GM13976 (cell line): ENCODE results near the gene SLC6A12.
"Not testable (repeated sequence)": the region's sequence is repeated elsewhere in the genome, so short reads cannot be mapped to it uniquely, and the experiment has no call there.

Source experiments
- DNase-seq: peaks from one replicate; pipeline ENCODE4 v3.0.0; 2012; ENCODE audit warnings: low spot score
- in situ Hi-C: fragments of 300-500 bp; cut with MboI; formaldehyde crosslinking; loops from one replicate; pipeline ENCODE4 v1.12.0; 2022; ENCODE audit warnings: low sequenced_read_pairs, mixed read lengths, inconsistent platforms; ENCODE audit not compliant: unreplicated experiment
- TF ChIP-seq, protein P1 (sequence below): IDR thresholded peaks from 2 replicates; pipeline ENCODE4 v1.5.1; 2012; ENCODE audit warnings: borderline replicate concordance, mild to moderate bottlenecking; ENCODE audit not compliant: insufficient read depth; ENCODE audit errors: extremely low read depth, missing control alignments, control extremely low read depth

The SLC6A12 gene

DNA sequence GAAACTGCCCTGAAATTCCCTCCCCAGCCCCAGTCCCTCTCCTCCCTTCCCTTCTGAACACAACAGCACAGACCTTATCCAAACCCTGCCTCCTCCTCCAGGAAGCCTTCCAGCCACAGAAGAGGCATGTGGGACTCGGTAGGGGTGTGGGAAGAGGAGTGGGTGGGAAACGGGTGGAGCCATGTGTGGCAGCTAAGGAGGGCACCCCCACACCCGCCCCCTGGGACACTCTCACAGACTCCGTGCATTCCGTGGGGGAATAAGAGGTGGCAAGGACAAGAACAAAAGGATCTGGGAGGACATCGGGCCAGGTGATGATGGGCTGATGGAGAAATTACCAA is 24.4 kb downstream of the SLC6A12 start:
- TF ChIP-seq, protein P1, sequence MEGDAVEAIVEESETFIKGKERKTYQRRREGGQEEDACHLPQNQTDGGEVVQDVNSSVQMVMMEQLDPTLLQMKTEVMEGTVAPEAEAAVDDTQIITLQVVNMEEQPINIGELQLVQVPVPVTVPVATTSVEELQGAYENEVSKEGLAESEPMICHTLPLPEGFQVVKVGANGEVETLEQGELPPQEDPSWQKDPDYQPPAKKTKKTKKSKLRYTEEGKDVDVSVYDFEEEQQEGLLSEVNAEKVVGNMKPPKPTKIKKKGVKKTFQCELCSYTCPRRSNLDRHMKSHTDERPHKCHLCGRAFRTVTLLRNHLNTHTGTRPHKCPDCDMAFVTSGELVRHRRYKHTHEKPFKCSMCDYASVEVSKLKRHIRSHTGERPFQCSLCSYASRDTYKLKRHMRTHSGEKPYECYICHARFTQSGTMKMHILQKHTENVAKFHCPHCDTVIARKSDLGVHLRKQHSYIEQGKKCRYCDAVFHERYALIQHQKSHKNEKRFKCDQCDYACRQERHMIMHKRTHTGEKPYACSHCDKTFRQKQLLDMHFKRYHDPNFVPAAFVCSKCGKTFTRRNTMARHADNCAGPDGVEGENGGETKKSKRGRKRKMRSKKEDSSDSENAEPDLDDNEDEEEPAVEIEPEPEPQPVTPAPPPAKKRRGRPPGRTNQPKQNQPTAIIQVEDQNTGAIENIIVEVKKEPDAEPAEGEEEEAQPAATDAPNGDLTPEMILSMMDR: no peak
- no peak for DNase-seq
- in situ Hi-C loops: no loop called here

DNA sequence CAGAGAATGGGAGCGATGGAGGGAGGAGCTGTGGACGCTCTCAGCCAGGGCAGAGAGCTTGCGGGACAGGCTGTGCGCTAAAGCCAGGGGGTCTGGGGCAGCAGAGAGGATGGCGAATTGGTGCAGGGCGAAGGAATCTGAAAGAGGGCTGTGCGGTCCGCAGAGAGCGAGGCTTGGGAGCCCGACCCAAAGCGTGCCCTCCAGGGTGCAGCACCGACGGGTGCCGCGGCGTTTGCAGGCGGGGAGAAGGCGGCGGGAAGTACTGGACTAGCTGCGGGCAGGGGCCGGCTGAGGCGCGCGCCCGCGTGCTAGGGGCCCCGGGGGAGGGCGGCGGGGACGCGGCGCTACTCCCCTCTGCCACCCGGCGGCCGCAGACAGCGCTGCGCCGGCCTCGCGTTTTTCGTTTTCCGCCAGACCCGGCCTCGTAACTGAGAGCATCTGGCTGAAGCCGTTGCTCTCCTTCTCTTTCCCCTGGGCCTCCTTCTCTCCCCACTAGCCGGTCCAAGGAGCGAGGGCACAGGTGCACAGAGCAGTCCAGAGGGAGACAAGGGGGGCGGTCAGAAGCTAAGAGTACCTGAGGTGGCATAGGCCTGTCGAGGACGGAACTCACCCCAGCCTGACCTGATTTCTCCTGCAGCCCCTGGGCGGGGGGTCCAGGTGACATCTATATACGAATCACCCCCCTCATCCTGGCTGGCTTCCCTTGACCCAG is 24.9 kb downstream of the SLC6A12 start:
- TF ChIP-seq, protein P1: peak; percentile 61
- DNase-seq: peak; percentile 86
- in situ Hi-C loops: no loop called here

DNA sequence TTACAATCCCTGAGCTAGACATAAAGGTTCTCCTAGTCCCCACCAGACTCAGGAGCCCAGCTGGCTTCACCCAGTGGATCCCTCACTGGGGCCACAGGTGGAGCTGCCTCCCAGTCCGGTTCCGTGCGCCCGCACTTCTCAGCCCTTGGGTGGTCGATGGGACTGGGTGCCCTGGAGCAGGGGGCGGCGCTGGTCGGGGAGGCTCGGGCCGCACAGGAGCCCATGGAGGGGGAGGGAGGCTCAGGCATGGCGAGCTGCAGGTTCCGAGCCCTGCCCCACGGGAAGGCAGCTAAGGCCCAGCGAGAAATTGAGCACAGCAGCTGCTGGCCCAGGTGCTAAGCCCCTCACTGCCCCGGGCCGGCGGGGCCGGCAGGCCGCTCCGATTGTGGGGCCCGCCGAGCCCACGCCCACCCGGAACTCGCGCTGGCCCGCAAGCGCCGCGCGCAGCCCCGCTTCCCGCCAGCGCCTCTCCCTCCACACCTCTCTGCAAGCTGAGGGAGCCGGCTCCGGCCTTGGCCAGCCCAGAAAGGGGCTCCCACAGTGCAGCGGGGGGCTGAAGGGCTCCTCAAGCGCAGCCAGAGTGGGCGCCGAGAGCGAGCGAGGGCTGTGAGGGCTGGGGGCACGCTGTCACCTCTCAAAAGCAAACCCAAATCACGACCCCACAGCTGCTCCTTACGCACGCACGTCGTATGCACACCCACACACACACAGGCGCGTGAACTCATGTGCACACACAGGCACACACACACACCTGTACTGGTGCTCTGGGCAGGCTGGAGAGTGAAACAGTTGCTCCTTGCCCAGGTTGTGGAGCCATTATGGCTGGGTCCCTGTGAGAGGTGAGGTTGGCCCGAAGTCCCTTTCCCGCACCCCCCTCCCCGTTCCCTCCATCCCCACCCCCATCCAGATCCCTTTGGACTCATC is 25.7 kb downstream of the SLC6A12 start:
- DNase-seq, in situ Hi-C loops: not testable (repeated sequence)

DNA sequence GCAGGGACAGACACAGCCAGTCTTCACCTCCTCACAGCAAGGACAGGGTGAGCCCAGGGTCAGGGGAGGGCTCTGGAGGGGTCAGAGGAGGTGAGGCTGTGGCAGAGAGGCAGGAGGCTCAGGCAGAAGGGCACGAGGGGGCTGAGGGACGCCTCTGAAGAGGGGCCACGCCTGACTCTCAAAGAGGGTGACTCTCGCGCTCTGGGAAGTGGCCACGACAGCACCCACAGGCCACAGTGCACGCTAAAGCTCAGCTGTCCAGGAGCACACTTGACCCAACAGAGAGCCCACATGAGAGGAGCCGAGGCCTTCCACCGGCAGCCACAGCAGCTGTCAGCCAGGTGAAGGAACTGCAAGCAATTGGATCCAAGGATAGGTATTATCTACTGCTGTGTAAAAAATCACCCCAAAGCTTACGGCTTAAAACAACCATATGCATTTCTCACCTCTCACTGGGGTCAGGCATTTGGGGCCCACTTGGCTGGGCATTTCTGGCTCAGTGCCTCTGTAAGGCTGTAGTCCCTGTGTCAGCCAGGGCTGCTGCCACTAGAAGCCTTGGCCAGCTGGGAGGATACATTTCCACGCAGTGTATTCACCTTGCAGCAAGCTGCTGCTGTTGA is 27.8 kb downstream of the SLC6A12 start:
- in situ Hi-C loops: no loop called here
- no peak for DNase-seq
- TF ChIP-seq, protein P1: no peak

DNA sequence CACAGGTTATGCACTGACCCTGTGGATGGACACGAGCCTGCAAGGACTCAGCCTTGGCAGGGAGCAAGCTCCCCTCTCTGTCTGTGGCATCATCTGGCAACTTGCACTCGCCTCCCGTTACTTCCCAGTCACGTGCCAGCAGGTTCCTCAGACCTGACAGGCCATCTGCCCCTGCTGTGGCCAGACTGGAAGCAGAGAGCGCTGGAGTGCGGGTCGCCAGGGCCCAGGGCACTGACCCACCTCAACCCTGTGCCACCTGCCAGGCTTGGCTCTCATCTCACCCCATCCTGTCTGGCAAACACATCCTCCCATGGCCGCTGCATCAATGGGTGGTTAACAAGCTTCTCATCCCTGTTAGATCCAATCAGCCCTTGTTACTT is 28.4 kb downstream of the SLC6A12 start:
- in situ Hi-C loops: no loop called here
- no peak for DNase-seq
- TF ChIP-seq, protein P1: no peak

DNA sequence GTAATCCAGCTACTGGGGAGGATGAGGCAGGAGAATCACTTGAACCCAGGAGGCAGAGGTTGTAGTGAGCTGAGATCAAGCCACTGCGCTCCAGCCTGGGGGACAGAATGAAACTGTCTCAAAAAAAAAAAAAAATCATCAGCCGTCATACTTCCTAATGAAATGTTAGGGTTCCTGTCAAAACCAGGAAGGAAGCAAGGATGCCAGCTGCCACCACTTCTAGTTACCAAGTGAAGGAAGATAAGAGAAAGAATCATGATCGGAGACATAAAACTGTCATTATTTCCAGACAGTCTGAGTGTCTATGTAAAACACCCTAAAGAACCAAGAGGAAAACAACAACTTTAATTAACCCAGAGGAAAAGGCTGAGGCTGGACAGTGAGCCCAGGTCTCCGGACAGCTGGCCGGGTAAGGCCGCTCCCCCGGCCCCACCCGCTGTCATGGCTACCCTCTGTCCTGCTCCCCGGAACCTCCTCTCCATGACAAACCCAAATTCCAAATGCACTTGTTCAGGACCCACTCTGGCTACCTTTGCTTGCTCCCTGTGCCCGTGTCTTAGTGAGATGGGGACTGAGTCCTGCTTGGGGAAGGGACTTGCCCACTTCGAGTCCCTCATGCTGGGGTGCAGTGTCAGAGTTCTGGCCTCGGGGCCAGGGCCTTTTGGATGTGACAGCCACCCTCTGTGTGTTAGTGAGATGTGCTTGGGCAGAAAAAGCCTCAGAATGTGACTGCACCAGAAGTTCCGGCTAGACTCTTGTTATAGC is 29.0 kb downstream of the SLC6A12 start:
- in situ Hi-C loops: no loop called here
- DNase-seq: no peak
- TF ChIP-seq, protein P1: no peak
